A673 (cell line): ENCODE measurements around the gene ATOH8. TPM values are rescaled to one million over a fixed set of nuclear protein-coding genes. Genes with fewer than 3 reads are reported as not detected.
A peak's percentile ranks its signal among the peaks of the same experiment; 100 is the strongest.

Experiments used
- BruUV-seq: library from RNA; stranded (reverse); fragments of 400-500 nt; replicated peaks from 2 replicates; lab custom pipeline; 2021; lab: Mats Ljungman, UMichigan
- CTCF ChIA-PET: fragments of 300-600 bp; sonication (Branson Sonifier 250); formaldehyde crosslinking; loops from one replicate; lab custom pipeline; 2022; ENCODE audit warnings: antibody characterized with exemption; lab: Charles Lee
- POLR2A ChIA-PET: fragments of 300-600 bp; sonication (Branson Sonifier 250); formaldehyde crosslinking; loops from one replicate; lab custom pipeline; 2022; ENCODE audit warnings: antibody characterized with exemption; ENCODE audit not compliant: low non-redundant PET; lab: Charles Lee
- DNase-seq: peaks from one replicate; pipeline ENCODE4 v3.0.0-alpha.2; 2015; ENCODE audit warnings: low spot score
- H3K27ac ChIP-seq: fragments of 200-600 bp; sonication (generic); 2 replicates; pipeline ENCODE4 v1.5.1; 2016; ENCODE audit warnings: mixed run types, low read depth, mild to moderate bottlenecking, mixed read lengths, antibody characterized with exemption, low read length; ENCODE audit not compliant: poor library complexity, severe bottlenecking
- H3K27me3 ChIP-seq: fragments of 200-600 bp; sonication (generic); replicated peaks from 2 replicates; pipeline ENCODE4 v1.6.1; 2017; ENCODE audit warnings: mixed run types, low read depth, mild to moderate bottlenecking, mixed read lengths, antibody characterized with exemption, low read length; ENCODE audit not compliant: insufficient read depth, poor library complexity
- H3K36me3 ChIP-seq: fragments of 200-600 bp; sonication (generic); 2 replicates; pipeline ENCODE4 v1.6.1; 2016; ENCODE audit warnings: mixed run types, mild to moderate bottlenecking, mixed read lengths, antibody characterized with exemption, low read length; ENCODE audit not compliant: insufficient read depth, poor library complexity, severe bottlenecking
- H3K4me1 ChIP-seq: fragments of 200-600 bp; sonication (generic); 2 replicates; pipeline ENCODE4 v1.6.1; 2017; ENCODE audit warnings: mixed run types, mild to moderate bottlenecking, mixed read lengths, antibody characterized with exemption, low read length; ENCODE audit not compliant: insufficient read depth, poor library complexity, severe bottlenecking
- H3K4me3 ChIP-seq: fragments of 200-600 bp; sonication (generic); 2 replicates; pipeline ENCODE4 v1.5.1; 2016; ENCODE audit warnings: low read depth, mixed run types, mild to moderate bottlenecking, mixed read lengths, low read length; ENCODE audit not compliant: poor library complexity, severe bottlenecking
- H3K9me3 ChIP-seq: fragments of 200-600 bp; sonication (generic); 2 replicates; pipeline ENCODE4 v1.6.1; 2016; ENCODE audit warnings: mixed run types, low read depth, mild to moderate bottlenecking, mixed read lengths, antibody characterized with exemption, low read length; ENCODE audit not compliant: poor library complexity, severe bottlenecking
- EZH2 ChIP-seq: fragments of 200-600 bp; sonication (generic); IDR thresholded peaks from 2 replicates; pipeline ENCODE4 v1.6.1; 2017; ENCODE audit warnings: borderline replicate concordance, low read depth, mild to moderate bottlenecking, mixed read lengths, antibody characterized with exemption, low read length; ENCODE audit not compliant: poor library complexity, severe bottlenecking
- intact Hi-C: fragments of 100-400 bp; cut with micrococcal nuclease; formaldehyde crosslinking; loops from one replicate; pipeline ENCODE4 v1.10.0; 2022; ENCODE audit not compliant: unreplicated experiment
- total RNA-seq: library from RNA; stranded (reverse); gene quantifications from 2 replicates; pipeline ENCODE4 v1.2.3, GENCODE V29; 2021
- TF ChIP-seq, protein P1 (sequence below): fragments of 300-800, 200-600 bp; sonication (generic); conservative IDR thresholded peaks from 2 replicates; pipeline ENCODE4 v1.5.1; 2017; ENCODE audit warnings: low read depth, mild to moderate bottlenecking, antibody characterized with exemption, low read length, moderate library complexity, mixed read lengths

ATOH8 gene
- total RNA-seq, 1 experiment from 2014 or later: 4.6 TPM

GRCh38 chr2:85737961-85738360 is 15.8 kb upstream of the ATOH8 start:
- no TSS peak for BruUV-seq
- peaks cover 12% of the 10 kb centered on the region for H3K4me1 ChIP-seq
- no peaks in the 10 kb centered on the region for H3K36me3 ChIP-seq
- ChIA-PET POLR2A (no interaction called here), CTCF (no interaction called here)
- H3K27ac ChIP-seq: no peak overlapping the region
- no peaks in the 10 kb centered on the region for H3K9me3 ChIP-seq
- DNase-seq: no peak
- intact Hi-C loops: no loop called here
- no peak overlapping the region for H3K4me3 ChIP-seq
- TF ChIP-seq EZH2: no peak
- TF ChIP-seq, protein P1, sequence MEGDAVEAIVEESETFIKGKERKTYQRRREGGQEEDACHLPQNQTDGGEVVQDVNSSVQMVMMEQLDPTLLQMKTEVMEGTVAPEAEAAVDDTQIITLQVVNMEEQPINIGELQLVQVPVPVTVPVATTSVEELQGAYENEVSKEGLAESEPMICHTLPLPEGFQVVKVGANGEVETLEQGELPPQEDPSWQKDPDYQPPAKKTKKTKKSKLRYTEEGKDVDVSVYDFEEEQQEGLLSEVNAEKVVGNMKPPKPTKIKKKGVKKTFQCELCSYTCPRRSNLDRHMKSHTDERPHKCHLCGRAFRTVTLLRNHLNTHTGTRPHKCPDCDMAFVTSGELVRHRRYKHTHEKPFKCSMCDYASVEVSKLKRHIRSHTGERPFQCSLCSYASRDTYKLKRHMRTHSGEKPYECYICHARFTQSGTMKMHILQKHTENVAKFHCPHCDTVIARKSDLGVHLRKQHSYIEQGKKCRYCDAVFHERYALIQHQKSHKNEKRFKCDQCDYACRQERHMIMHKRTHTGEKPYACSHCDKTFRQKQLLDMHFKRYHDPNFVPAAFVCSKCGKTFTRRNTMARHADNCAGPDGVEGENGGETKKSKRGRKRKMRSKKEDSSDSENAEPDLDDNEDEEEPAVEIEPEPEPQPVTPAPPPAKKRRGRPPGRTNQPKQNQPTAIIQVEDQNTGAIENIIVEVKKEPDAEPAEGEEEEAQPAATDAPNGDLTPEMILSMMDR: no peak
- H3K27me3 ChIP-seq: no peaks in the 10 kb centered on the region

GRCh38 chr2:85740193-85740592 is 13.6 kb upstream of the ATOH8 start:
- H3K4me3 ChIP-seq: no peak overlapping the region
- TF ChIP-seq EZH2: no peak
- TF ChIP-seq, protein P1: no peak
- H3K36me3 ChIP-seq: no peaks in the 10 kb centered on the region
- no peaks in the 10 kb centered on the region for H3K9me3 ChIP-seq
- H3K27me3 ChIP-seq: no peaks in the 10 kb centered on the region
- no peak overlapping the region for H3K27ac ChIP-seq
- DNase-seq: no peak
- BruUV-seq: no TSS peak
- H3K4me1 ChIP-seq: peaks cover 35% of the 10 kb centered on the region
- ChIA-PET CTCF (interaction anchor here (1.3 kb wide), 1 partner anchor 59 kb away, joined by 3 read pairs; no protein-coding TSS in a partner anchor), POLR2A (no interaction called here)
- intact Hi-C loops: no loop called here

- peaks cover 41% of the 10 kb centered on the region for H3K4me1 ChIP-seq
- no peak overlapping the region for H3K4me3 ChIP-seq
- H3K36me3 ChIP-seq: no peaks in the 10 kb centered on the region
- H3K27me3 ChIP-seq: no peaks in the 10 kb centered on the region
- H3K27ac ChIP-seq: peak overlapping the region; percentile 68
- intact Hi-C loops: no loop called here
- ChIA-PET POLR2A (no interaction called here), CTCF (interaction anchor here (1.3 kb wide), 1 partner anchor 58 kb away, joined by 3 read pairs; no protein-coding TSS in a partner anchor)
- no peak for DNase-seq
- BruUV-seq: no TSS peak
- no peak for TF ChIP-seq EZH2
- TF ChIP-seq, protein P1: no peak
- H3K9me3 ChIP-seq: no peaks in the 10 kb centered on the region
Observed at GRCh38 chr2:85741211-85741832, 12.5 kb upstream of the ATOH8 start.
